ENCODE measurements around the gene KRT78. TPM values are rescaled to one million over a fixed set of nuclear protein-coding genes. Genes with fewer than 3 reads are reported as not detected.
A peak's percentile ranks its signal among the peaks of the same experiment; 100 is the strongest.
"Not testable (repeated sequence)": the region's sequence is repeated elsewhere in the genome, so short reads cannot be mapped to it uniquely, and the experiment has no call there.

KRT78 gene, protein sequence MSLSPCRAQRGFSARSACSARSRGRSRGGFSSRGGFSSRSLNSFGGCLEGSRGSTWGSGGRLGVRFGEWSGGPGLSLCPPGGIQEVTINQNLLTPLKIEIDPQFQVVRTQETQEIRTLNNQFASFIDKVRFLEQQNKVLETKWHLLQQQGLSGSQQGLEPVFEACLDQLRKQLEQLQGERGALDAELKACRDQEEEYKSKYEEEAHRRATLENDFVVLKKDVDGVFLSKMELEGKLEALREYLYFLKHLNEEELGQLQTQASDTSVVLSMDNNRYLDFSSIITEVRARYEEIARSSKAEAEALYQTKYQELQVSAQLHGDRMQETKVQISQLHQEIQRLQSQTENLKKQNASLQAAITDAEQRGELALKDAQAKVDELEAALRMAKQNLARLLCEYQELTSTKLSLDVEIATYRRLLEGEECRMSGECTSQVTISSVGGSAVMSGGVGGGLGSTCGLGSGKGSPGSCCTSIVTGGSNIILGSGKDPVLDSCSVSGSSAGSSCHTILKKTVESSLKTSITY
- not detected for total RNA-seq

DNA sequence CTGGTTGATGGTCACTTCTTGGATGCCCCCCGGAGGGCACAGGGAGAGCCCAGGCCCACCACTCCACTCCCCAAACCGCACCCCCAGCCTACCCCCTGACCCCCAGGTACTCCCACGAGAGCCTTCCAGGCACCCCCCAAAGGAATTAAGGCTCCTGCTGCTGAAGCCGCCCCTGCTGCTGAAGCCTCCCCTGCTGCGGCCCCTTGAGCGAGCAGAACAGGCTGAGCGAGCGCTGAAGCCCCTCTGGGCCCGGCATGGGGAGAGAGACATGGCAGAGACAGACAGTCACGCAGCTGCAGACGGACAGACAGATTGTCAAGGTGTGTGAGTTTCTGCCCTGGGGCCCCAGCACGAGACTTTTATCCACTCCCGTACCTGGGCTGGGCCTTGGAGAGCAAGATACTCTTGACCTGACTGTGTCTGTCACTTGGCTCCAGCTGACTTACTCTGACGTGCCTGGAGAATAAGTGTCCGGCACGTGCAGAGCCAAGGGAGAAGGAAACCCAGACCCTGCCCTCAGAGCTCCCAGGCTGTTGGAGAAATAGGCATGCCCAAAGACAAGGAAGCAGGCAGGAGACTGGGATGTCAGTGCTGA lies at the start of gene KRT78:
TSS of gene KRT78 (minus strand) at position 334 of the 595 bp plus-strand sequence. CDS start at position 270, 64 bp downstream.
- Mint-ChIP-seq H3K27ac (no peak within 1 kb of the TSS), H3K36me3 (ENCODE audit: low read depth) (no peaks in the 10 kb centered on the region), H3K9me3 (no peaks in the 10 kb centered on the region), H3K4me3 (no peak within 1 kb of the TSS), H3K27me3 (peaks cover 24% of the 10 kb centered on the region), H3K4me1 (no peaks in the 10 kb centered on the region)
- POLR2A ChIA-PET: no interaction called here
- no peak for DNase-seq
- CTCF ChIA-PET: no interaction called here

DNA sequence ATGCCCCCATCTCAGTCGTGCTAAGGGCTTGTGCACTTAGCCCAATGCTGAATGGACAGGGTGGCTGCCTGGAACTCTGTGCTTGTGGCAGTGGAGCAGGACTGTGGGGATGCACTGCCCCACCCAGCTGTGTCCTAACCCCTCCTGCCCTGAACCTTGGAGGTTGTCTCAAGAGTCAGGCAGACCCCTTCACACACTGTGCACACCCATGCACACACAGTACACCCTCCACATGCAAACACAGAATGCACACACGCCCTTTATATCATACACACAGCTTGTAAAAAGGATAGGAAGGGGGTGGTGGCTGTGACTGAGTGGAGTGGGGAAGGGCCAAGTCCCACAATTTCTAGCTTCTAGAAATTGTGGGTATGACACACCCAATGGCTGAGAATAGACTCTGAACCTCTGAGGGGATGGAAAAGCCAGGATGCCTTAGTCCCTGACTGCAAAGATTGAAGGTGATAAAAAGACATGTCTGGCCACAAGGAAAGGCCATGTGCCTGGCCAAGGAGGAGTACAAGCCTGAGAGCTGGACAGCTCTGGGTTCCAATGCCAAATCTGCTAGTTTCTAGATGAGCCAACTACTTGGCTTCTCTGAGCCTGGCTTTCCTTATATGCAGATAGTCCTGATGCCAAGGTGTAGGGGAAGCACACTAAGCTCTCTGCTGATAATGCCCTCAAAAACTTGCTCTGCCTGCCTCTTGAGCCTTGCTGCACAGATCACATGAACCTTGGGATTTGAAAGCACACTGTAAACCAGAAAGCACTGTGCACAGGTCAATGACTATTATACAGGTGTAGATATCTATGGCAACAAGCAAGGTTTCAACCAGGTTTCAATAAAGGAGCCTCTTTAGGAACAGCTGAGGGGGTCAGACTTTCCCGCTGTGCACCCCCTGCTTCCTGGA lies 47.7 kb upstream of the KRT78 start:
- CTCF ChIA-PET: interaction anchor here (0.5 to 4.0 kb wide), 5 partner anchors 11 to 85 kb away, joined by 3 to 24 read pairs (median 10); no protein-coding TSS in a partner anchor
- POLR2A ChIA-PET: interaction anchor here (1.4 kb wide), 1 partner anchor 11 kb away, joined by 3 read pairs; no protein-coding TSS in a partner anchor
- no peak for DNase-seq
- peaks cover 2% of the 10 kb centered on the region for H3K27me3 Mint-ChIP-seq
- no peak overlapping the region for H3K4me3 Mint-ChIP-seq
- no peaks in the 10 kb centered on the region for H3K36me3 Mint-ChIP-seq (ENCODE audit: low read depth)
- no peaks in the 10 kb centered on the region for H3K4me1 Mint-ChIP-seq
- H3K27ac Mint-ChIP-seq: no peak overlapping the region
- H3K9me3 Mint-ChIP-seq: no peaks in the 10 kb centered on the region

DNA sequence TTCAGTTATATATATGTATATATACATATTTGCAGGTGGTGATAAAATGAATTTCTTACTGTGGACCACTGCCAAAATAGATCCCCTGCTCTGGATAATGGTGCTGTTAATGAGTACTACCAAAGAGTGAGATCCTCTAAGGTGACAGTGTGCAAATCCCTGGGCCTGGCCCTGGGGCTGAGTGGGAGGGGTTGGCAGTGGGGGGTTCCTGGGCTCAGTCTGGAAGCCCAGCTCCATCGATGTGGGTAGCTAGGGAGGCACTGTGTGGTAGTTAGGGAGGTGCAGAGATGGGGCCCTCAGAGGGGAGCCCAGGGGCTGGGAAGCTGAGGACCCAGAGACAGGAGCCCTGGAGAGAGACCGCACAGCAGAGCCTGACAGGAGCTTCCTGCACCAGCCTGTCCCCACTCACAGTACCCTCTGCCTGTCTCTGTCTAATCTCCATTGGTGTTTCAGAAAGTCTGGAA lies 47.0 kb upstream of the KRT78 start:
- Mint-ChIP-seq H3K9me3 (no peaks in the 10 kb centered on the region), H3K36me3 (ENCODE audit: low read depth) (no peaks in the 10 kb centered on the region), H3K27ac (no peak overlapping the region), H3K27me3 (peaks cover 2% of the 10 kb centered on the region), H3K4me3 (no peak overlapping the region), H3K4me1 (no peaks in the 10 kb centered on the region)
- CTCF ChIA-PET: interaction anchor here (0.5 to 3.9 kb wide), 2 partner anchors 22 to 84 kb away, joined by 3 to 13 read pairs; no protein-coding TSS in a partner anchor
- no peak for DNase-seq
- POLR2A ChIA-PET: interaction anchor here (1.4 kb wide), 1 partner anchor 11 kb away, joined by 3 read pairs; no protein-coding TSS in a partner anchor

DNA sequence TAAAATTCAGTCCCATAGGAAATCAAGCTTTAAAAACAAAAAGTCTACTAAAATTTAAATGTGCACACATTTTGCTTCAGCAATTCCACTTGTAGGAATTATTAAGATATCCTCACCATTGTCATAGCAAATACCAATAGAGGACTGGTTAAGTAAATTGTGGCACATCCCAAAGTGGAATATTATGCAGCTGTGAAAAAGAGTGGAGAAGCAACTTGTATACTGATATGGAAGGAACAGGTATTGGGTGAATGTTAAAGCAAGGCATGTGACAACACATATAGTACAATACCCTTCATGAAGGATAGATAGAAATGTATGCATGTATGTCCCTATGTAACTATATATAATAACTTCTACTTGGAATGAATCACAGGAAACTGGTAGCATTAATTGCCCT lies 44.2 kb upstream of the KRT78 start:
- ChIA-PET CTCF (interaction anchor here (1.5 to 3.9 kb wide), 3 partner anchors 12 to 87 kb away, joined by 3 to 13 read pairs (median 7); no protein-coding TSS in a partner anchor), POLR2A (no interaction called here)
- DNase-seq: no peak
- Mint-ChIP-seq H3K36me3 (ENCODE audit: low read depth) (no peaks in the 10 kb centered on the region), H3K27me3 (peaks cover 6% of the 10 kb centered on the region), H3K4me3 (no peak overlapping the region), H3K9me3 (no peaks in the 10 kb centered on the region), H3K27ac (no peak overlapping the region), H3K4me1 (no peaks in the 10 kb centered on the region)

DNA sequence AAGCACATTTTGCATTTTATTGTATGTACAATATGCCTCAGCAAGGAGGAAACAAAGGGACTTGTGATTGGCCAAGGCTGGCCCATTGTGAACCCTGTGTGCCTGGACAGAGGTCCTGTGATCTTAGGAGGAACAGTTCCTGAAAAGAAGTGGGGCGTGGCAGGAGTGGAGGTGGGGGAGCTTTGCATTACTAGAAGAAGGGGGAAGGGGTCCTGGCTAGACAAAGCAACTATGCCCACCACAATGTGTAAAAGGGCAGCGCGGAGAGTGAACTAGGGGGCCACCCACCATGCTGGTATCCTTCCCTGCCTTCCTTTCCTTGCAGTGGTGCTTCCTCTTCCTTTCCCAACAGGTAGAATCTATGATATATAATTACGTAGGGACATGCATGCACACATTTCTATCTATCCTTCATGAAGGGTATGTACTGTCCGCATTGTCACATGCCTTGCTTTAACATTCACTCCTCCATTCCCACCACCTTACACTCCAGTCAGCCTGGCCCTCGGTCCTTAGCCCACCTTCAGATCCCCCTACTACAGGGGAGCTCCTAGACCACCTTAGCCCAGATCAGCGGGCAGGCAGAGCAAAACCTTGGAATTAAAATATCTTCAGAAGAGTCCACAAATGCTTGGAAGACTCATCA lies 43.5 kb upstream of the KRT78 start:
- ChIA-PET CTCF (interaction anchor here (1.5 to 3.9 kb wide), 3 partner anchors 12 to 88 kb away, joined by 3 to 13 read pairs (median 7); no protein-coding TSS in a partner anchor), POLR2A (no interaction called here)
- no peak for DNase-seq
- no peaks in the 10 kb centered on the region for H3K36me3 Mint-ChIP-seq (ENCODE audit: low read depth)
- H3K4me3 Mint-ChIP-seq: no peak overlapping the region
- H3K9me3 Mint-ChIP-seq: no peaks in the 10 kb centered on the region
- no peak overlapping the region for H3K27ac Mint-ChIP-seq
- H3K4me1 Mint-ChIP-seq: no peaks in the 10 kb centered on the region
- peaks cover 6% of the 10 kb centered on the region for H3K27me3 Mint-ChIP-seq

DNA sequence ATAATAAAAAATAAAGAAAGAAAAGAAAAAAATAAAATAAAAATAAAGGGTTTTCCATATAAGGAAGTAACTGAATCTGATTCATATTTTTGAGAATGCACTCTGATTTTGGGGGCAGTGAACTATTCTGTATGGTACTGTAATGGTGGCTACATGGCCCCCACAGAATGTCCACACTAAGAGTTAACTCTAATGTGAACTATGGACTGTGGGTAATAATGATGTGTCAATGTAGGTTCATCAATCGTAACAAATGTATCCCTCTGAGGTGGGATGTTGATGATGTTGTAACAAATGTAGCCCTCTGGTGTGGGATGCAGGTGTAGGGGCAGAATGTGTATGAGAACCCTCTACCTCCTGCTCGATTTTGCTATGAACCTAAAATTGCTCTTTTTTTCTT lies 42.2 kb upstream of the KRT78 start:
- POLR2A ChIA-PET: no interaction called here
- Mint-ChIP-seq H3K36me3 (ENCODE audit: low read depth) (no peaks in the 10 kb centered on the region), H3K9me3 (no peaks in the 10 kb centered on the region), H3K4me3 (no peak overlapping the region), H3K27me3 (peaks cover 6% of the 10 kb centered on the region), H3K27ac (no peak overlapping the region), H3K4me1 (no peaks in the 10 kb centered on the region)
- CTCF ChIA-PET: no interaction called here
- no peak for DNase-seq

DNA sequence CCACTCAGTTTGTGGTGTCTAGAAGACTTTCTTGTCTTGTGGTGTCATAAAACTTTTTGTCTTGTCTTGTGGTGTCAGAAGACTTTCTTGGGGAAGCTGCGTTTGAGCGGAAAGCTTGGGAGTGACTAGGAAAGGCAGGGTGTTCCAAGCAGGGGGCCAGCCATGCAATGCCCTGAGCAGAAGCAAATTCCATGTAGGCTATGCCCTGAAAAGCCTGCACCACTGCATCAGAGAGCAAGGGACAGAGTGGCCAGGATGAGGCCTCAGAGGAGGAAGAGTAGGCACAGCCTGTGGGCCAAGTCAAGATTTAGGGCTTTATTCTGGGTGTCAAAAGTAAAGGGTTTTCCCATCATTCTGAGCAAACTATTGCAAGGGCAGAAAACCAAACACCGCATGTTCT lies 41.6 kb upstream of the KRT78 start:
- POLR2A ChIA-PET: no interaction called here
- no peak for DNase-seq
- Mint-ChIP-seq H3K27me3 (peaks cover 4% of the 10 kb centered on the region), H3K36me3 (ENCODE audit: low read depth) (no peaks in the 10 kb centered on the region), H3K4me3 (no peak overlapping the region), H3K27ac (no peak overlapping the region), H3K9me3 (no peaks in the 10 kb centered on the region), H3K4me1 (no peaks in the 10 kb centered on the region)
- CTCF ChIA-PET: interaction anchor here (1.6 to 2.3 kb wide), 2 partner anchors 11 to 90 kb away, joined by 7 to 9 read pairs; no protein-coding TSS in a partner anchor

DNA sequence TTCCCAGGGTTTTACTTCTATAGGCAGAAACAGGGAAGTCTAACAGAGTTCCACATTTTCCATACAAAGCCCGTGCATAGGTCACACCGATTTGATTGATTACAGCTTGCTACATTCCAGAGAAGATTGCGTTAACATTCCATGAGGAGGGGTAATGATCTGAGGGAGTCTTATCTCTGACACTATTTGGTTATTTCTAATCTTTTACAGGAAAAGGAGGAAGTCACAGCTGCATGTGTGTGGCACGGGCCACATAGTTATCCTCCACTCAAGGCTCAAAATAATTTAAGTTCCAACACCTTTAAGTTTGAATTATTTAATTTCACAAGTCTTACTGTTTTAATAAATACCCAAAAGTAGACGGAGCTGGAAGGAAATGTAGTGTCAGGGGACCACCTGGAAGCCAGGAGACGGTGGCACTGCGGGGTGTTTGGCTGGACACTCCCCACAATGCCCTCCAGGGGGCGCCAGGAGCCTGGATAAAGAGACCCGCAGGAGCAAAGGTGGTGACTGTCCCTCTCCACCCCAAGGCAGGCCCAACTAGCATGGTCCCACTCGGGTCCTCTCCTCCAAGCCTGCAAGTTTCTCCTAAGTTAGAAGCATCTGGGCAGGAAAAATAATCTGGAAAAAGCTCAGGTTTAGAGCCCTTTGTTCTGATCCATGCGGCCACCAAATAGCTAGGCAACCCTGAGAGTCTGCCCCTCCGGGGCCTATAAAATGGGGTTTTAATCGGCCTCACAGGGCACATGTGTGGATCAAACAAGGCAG lies 35.9 kb upstream of the KRT78 start:
- ChIA-PET POLR2A (interaction anchor here (0.8 to 1.4 kb wide), 4 partner anchors 12 to 121 kb away, joined by 3 to 10 read pairs (median 3); partner anchors contain the start of gene EIF4B), CTCF (interaction anchor here (0.6 to 9.3 kb wide), 47 partner anchors 11 to 730 kb away, joined by 3 to 318 read pairs (median 5); partner anchors contain the start of genes EIF4B, KRT18 and SOAT2)
- Mint-ChIP-seq H3K4me1 (peaks cover 7% of the 10 kb centered on the region), H3K36me3 (ENCODE audit: low read depth) (no peaks in the 10 kb centered on the region), H3K4me3 (no peak overlapping the region), H3K9me3 (no peaks in the 10 kb centered on the region), H3K27ac (no peak overlapping the region), H3K27me3 (peaks cover 11% of the 10 kb centered on the region)
- peak; percentile 80 for DNase-seq

DNA sequence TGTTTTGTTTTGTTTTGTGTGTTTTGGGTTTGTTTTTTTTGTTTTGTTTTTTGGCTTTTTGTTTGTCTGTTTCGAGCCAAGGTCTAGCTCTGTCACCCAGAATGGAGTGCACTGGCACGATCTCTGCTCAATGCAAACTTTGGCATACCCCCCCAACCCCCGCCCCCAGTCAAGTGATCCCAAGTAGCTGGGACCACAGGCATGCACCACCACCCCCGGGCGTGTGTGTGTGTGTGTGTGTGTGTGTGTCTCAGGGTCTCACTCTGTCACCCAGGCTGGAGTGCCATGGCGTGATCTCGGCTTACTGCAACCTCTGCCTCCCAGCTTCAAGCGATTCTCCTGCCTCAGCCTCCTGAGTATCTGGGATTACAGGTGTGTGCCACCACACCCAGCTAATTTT lies 31.7 kb upstream of the KRT78 start:
- not testable (repeated sequence) for H3K4me3 Mint-ChIP-seq; H3K36me3 Mint-ChIP-seq (ENCODE audit: low read depth); DNase-seq; H3K9me3 Mint-ChIP-seq; H3K27ac Mint-ChIP-seq
- ChIA-PET POLR2A (interaction anchor here (2.2 kb wide), 1 partner anchor 295 kb away, joined by 8 read pairs; no protein-coding TSS in a partner anchor), CTCF (interaction anchor here (0.7 to 9.3 kb wide), 35 partner anchors 9 to 729 kb away, joined by 3 to 318 read pairs (median 5); partner anchors contain the start of genes EIF4B, KRT3 and KRT74)
- Mint-ChIP-seq H3K27me3 (peaks cover 11% of the 10 kb centered on the region), H3K4me1 (peaks cover 12% of the 10 kb centered on the region)

DNA sequence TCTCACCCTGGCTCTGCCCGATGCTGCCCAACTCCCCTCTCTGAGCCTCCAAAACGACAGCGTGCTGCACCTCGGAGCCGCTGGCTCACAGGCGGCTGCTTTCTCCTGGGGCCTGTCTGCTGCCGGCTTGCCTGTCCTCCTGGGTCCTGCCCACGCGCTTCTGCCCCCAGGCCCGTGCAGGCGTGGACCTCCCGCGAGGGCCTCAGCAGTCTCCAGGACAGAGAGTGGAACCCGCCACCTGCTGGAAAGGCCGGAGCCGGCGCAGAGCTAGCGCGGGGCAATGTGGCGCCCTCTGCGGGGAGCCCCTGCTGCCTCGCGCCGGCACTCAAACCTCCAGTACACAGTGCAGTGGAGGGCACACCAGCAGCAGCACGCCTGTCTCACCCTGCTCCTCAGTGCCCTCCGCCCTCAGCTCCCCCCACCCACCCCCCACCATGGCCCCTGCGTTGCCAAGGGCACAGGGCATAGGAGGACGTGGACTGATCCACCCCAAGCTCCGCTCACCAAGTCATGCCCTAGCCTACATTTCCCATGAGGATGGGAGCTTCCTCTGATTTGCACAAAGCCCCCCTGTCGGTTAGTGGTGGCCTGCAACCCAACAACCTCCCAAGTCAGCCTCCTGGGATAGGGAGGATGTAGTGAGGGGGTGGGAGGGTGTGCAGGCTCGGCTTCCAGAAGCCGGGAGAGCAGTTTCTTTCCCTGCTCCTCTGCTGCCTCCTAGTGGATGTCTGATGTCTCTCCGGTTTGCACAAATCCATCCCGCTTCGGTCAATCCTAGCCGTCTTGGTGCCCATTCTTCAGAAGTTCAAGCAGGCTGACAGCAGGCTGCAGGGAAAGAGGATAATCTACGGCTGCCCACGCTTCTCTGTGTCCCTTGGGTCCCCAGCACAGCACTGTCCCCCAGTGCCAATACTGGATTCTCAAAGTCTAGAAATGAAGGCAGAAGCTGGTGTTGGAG lies 30.9 kb upstream of the KRT78 start:
- POLR2A ChIA-PET: interaction anchor here (2.2 kb wide), 1 partner anchor 294 kb away, joined by 8 read pairs; no protein-coding TSS in a partner anchor

More for the DNA sequence above, 30.9 kb upstream of the KRT78 start:
- Mint-ChIP-seq H3K9me3 (no peaks in the 10 kb centered on the region), H3K4me3 (peak overlapping the region; percentile 19), H3K27me3 (peaks cover 11% of the 10 kb centered on the region), H3K36me3 (ENCODE audit: low read depth) (no peaks in the 10 kb centered on the region), H3K27ac (no peak overlapping the region), H3K4me1 (peaks cover 14% of the 10 kb centered on the region)
- peak; percentile 81 for DNase-seq
- CTCF ChIA-PET: interaction anchor here (0.6 to 9.3 kb wide), 52 partner anchors 9 to 1539 kb away, joined by 3 to 318 read pairs (median 4); partner anchors contain the start of genes EIF4B, KRT3 and KRT74

Data from activated CD4-positive, alpha-beta memory T cell treated with anti-CD3 and anti-CD28 coated beads, Interleukin-2, amount 10 ng/mL, durations not matched to agents 7 days and 5 days (primary cell).